T-helper 1 cell treated with Interleukin-12 subunit alpha and Interleukin-12 subunit beta and Interleukin-4 antibody, amounts not matched to agents 30 μg/mL and 1 μg/mL, for 36 hours (primary cell): ENCODE results near the gene KDM8.

Experiments used
- H3K27ac Mint-ChIP-seq: one replicate; pipeline ENCODE4 v1.8.0; 2021; ENCODE audit warnings: mild to moderate bottlenecking, mixed read lengths
- H3K27me3 Mint-ChIP-seq: one replicate; pipeline ENCODE4 v1.8.0; 2021; ENCODE audit warnings: low read depth, mixed read lengths
- H3K36me3 Mint-ChIP-seq: one replicate; pipeline ENCODE4 v1.8.0; 2021; ENCODE audit warnings: low read depth, mixed read lengths
- H3K4me1 Mint-ChIP-seq: one replicate; pipeline ENCODE4 v1.8.0; 2021; ENCODE audit warnings: low read depth, mixed read lengths
- H3K4me3 Mint-ChIP-seq: one replicate; pipeline ENCODE4 v1.8.0; 2021; ENCODE audit warnings: mild to moderate bottlenecking, moderate library complexity, mixed read lengths
- H3K9me3 Mint-ChIP-seq: one replicate; pipeline ENCODE4 v1.8.0; 2021; ENCODE audit warnings: mixed read lengths

KDM8 gene

DNA sequence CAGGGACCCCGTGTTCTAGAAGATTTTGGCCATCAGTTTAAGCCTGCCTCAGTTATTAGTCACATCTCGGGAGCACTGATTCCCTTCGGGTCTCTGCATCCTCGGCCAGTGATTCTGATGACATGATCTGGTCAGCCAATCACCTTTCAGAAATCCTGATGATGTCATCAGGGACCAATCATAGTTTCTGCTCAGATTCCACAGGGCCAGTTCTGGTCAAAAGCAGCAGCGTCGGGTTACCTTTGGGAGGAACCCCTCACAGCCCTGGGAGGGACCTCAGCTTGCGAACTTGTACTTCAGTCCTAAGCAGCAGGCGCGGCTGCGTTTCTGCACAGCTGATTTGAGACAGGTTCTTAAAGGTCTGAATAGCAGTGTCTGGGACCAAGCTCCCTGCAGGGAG lies 13.9 kb downstream of the KDM8 start:
- H3K27me3 Mint-ChIP-seq, result no peaks in the 10 kb centered on the region
- H3K4me1 Mint-ChIP-seq, result no peaks in the 10 kb centered on the region
- peaks cover 11% of the 10 kb centered on the region for H3K36me3 Mint-ChIP-seq
- H3K27ac Mint-ChIP-seq, result no peak overlapping the region
- H3K9me3 Mint-ChIP-seq, result no peaks in the 10 kb centered on the region
- no peak overlapping the region for H3K4me3 Mint-ChIP-seq

DNA sequence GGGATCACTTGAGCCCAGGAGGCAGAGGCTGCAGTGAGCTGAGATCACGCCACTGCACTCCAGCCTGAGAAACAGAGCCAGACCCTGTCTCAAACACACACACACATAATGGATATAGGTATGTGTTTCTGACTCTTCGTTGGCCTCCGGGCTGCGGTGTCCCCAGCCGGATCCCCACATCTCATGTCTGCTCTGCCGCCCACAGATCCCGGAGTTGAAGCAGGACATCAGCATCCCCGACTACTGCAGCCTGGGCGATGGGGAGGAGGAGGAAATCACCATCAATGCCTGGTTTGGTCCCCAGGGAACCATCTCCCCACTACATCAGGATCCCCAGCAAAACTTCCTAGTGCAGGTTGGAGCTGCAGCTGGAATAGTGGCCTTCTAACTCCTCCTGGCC lies 15.4 kb downstream of the KDM8 start:
- Mint-ChIP-seq H3K27me3 (no peaks in the 10 kb centered on the region), H3K36me3 (peaks cover 7% of the 10 kb centered on the region), H3K4me1 (no peaks in the 10 kb centered on the region), H3K4me3 (no peak overlapping the region), H3K27ac (no peak overlapping the region), H3K9me3 (no peaks in the 10 kb centered on the region)

DNA sequence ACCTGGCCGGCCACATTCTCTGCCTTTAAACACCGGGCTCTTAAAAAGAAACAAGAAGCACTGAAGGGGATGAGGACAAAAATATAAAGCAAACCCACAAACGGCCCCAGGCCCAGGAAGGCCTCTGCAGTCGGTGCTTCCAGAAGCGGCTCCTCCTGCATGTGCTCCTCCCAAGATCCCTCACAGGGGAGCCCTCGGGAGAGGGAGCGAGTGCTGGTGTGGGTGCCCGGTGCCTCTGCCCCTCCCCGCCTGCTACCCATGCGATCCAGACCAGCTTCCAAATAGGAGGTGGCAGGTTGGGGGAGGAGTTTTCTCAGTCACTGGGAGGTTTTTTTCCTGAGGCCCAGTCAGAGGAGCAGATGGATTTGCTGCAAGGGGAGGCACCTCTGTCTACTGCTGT lies 15.8 kb downstream of the KDM8 start:
- Mint-ChIP-seq H3K27ac (no peak overlapping the region), H3K4me1 (no peaks in the 10 kb centered on the region), H3K27me3 (no peaks in the 10 kb centered on the region), H3K9me3 (no peaks in the 10 kb centered on the region), H3K36me3 (peaks cover 9% of the 10 kb centered on the region), H3K4me3 (no peak overlapping the region)

DNA sequence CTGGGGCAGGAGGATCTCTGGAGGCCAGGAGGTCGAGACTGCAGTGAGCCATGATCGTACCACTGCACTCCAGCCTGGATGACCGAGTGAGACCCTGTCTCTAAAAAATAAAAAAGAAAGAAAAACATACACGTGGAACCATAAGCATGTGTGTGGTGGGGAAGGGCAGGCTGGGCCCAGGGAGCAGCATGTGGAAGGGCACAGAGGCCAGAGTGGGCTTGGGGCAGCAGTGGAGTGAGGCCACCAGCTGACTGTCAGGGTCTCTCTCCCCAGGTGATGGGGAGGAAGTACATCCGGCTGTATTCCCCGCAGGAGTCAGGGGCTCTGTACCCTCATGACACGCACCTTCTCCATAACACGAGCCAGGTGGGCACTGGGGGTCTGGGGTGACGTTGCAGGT lies 16.8 kb downstream of the KDM8 start:
- H3K4me3 Mint-ChIP-seq, result no peak overlapping the region
- H3K27me3 Mint-ChIP-seq, result no peaks in the 10 kb centered on the region
- H3K9me3 Mint-ChIP-seq, result no peaks in the 10 kb centered on the region
- no peak overlapping the region for H3K27ac Mint-ChIP-seq
- no peaks in the 10 kb centered on the region for H3K4me1 Mint-ChIP-seq
- peaks cover 4% of the 10 kb centered on the region for H3K36me3 Mint-ChIP-seq

DNA sequence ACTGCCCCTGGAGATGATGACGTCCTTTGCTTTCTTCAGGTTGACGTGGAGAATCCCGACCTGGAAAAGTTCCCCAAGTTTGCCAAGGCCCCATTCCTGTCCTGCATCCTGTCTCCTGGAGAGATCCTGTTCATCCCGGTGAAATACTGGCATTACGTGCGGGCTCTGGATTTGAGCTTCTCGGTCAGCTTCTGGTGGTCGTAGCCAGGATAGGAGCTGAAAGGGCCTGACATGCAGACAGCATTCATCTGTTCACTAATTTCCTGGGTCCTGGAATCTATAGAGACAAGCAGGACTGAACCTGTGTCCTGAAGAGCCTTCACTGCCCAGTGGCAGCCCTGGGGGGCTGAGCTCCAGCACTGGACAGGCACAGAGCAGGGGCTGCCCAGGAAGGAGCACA lies 17.2 kb downstream of the KDM8 start:
- H3K4me1 Mint-ChIP-seq, result no peaks in the 10 kb centered on the region
- H3K36me3 Mint-ChIP-seq, result peaks cover 3% of the 10 kb centered on the region
- no peaks in the 10 kb centered on the region for H3K9me3 Mint-ChIP-seq
- H3K27ac Mint-ChIP-seq, result no peak overlapping the region
- H3K4me3 Mint-ChIP-seq, result no peak overlapping the region
- no peaks in the 10 kb centered on the region for H3K27me3 Mint-ChIP-seq

DNA sequence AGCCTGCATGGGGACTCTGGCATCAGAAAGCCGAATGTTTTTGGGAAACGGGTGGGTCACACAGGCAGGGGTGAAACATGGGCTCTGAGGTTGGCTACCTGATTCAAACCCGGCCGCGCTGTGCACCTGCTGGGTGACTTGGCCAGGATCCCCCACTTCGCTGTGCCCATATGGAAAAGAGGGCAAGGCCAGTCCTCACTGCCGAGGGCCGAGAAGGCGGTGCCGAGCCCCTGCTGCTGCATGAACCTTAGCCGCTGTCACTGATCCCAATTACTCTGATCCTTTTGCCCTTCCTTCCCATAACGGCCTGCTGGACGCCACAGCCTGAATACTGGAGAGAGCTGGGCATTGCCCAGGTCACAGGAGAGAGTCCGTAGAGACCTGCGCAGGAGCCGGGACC lies 17.7 kb downstream of the KDM8 start:
- Mint-ChIP-seq H3K4me3 (no peak overlapping the region), H3K36me3 (peaks cover 3% of the 10 kb centered on the region), H3K27me3 (no peaks in the 10 kb centered on the region), H3K4me1 (peaks cover under 1% of the 10 kb centered on the region), H3K9me3 (no peaks in the 10 kb centered on the region), H3K27ac (no peak overlapping the region)

DNA sequence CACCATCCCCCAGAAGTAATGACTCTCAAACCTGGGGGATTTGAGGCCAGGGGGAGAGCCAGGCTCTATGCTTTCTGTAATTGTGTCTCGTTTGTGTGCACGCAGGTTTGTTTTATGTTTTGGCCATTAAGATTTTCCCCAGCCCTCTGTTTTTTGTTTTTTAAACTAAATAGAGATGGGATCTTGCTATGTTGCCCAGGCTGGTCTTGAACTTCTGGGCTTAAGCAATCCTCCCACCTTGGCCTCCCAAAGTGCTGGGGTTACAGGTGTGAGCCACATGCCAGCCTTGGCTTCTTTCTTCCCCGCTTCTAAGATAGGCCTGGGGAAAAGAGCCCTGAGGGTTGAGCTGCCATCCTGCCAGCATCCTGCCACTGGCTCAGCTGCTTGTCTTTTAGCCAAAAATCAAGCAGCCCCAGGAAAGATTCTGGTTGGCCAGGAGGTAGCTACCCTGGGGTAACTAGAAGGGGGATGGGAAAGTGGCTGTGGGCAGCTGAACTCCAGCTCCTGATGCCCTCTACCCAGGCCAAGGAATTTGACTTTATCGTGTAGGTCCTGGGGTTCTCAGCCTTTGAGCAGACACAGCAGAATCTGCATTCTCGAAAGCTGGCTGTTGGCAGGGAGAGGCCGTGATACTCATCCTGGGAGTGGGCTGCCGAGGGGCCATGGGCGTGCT lies 18.4 kb downstream of the KDM8 start:
- no peaks in the 10 kb centered on the region for H3K27me3 Mint-ChIP-seq
- H3K4me3 Mint-ChIP-seq, result no peak overlapping the region
- H3K9me3 Mint-ChIP-seq, result no peaks in the 10 kb centered on the region
- H3K27ac Mint-ChIP-seq, result no peak overlapping the region
- peaks cover 4% of the 10 kb centered on the region for H3K4me1 Mint-ChIP-seq
- H3K36me3 Mint-ChIP-seq, result peaks cover 6% of the 10 kb centered on the region

DNA sequence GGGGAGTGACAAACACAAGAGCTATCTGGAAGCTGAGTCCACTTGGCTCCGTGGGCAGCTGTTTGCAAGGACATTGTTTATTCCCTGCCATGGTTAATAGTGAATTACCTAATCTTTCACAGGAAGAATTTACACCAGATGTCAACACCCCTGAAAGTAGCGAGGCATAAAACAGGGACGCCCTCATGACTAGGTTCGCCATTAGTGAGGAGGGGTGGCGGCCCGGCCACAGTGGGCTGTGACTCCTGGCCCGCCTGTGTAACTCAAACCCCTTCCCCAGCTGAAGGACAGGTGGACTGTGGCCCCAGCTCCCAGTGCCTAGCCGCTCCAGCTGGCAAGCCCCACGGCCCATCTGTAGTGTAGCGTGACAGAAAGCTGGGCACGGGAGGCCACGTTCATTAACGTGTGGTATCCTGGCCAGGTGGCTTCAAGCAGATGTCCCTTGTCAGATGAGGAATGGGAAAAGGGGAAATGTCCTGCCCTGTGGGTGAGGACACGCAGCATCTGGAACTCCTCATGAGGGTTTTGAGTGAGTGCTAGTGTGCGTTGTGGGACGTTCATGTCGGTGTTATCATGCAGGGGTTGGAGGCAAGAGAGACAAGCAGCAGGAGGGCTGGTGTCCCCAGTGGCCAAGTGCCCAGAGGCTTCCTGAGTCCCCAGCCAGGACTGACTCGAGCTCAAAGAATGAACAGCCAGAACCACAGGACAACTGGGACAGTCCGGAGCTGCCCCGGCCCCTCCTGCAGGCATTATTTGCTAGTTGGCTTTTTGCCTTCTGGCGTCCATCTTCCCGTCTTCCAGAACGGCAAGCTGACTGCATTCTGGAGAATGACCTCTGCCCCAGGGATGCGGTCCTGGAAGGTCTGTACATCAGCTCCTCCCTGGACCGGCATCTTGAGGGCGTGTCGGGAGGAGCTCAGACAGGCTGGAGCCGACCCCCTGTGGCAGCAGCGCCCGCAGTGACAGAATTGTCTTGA lies 19.2 kb downstream of the KDM8 start:
- no peak overlapping the region for H3K27ac Mint-ChIP-seq
- no peaks in the 10 kb centered on the region for H3K9me3 Mint-ChIP-seq
- no peaks in the 10 kb centered on the region for H3K27me3 Mint-ChIP-seq
- H3K4me3 Mint-ChIP-seq, result no peak overlapping the region
- peaks cover 8% of the 10 kb centered on the region for H3K36me3 Mint-ChIP-seq
- H3K4me1 Mint-ChIP-seq, result peaks cover 4% of the 10 kb centered on the region

DNA sequence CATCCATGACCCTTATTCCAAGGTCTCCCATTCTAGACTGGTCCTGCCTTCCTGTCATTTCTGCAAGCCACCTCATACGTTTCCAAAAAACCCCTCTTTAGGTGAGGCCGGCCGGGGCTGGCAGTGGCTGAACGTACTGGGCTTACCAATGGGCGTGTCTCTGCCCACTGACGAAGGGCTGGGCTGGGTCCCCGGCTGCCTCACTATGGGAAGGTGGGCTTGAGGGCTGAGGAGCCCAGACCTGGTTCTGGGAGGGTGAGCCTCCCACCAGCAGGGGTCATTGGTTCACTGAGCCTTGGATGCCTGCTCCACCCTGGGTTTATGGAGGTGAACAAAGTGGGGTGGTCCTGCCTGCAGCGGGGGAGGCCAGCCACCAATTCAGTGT lies 19.9 kb downstream of the KDM8 start:
- H3K27me3 Mint-ChIP-seq, result no peaks in the 10 kb centered on the region
- no peak overlapping the region for H3K4me3 Mint-ChIP-seq
- H3K4me1 Mint-ChIP-seq, result peaks cover 4% of the 10 kb centered on the region
- H3K27ac Mint-ChIP-seq, result no peak overlapping the region
- H3K9me3 Mint-ChIP-seq, result no peaks in the 10 kb centered on the region
- peaks cover 8% of the 10 kb centered on the region for H3K36me3 Mint-ChIP-seq

DNA sequence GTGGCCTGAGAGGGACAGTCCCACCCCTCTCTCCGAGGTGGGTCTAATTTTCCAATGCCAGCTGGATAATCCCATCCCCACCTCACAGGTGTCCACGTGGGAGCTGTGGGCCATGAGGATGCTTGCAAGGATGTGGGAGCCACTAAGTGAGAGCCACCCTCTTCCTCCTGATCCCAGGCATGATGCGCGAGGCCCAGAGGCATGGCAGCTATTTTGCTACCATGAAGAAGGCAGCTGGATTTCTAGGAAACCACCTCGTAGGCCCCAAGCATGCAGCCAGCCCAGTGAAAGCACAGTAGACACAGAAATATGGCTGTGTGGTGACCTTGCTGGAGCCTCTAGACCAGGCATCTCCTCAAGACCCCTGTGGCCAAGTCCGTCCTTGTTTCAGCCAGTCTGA lies 20.4 kb downstream of the KDM8 start:
- H3K36me3 Mint-ChIP-seq, result peaks cover 8% of the 10 kb centered on the region
- H3K4me3 Mint-ChIP-seq, result no peak overlapping the region
- peaks cover 4% of the 10 kb centered on the region for H3K4me1 Mint-ChIP-seq
- H3K9me3 Mint-ChIP-seq, result no peaks in the 10 kb centered on the region
- H3K27me3 Mint-ChIP-seq, result no peaks in the 10 kb centered on the region
- no peak overlapping the region for H3K27ac Mint-ChIP-seq

DNA sequence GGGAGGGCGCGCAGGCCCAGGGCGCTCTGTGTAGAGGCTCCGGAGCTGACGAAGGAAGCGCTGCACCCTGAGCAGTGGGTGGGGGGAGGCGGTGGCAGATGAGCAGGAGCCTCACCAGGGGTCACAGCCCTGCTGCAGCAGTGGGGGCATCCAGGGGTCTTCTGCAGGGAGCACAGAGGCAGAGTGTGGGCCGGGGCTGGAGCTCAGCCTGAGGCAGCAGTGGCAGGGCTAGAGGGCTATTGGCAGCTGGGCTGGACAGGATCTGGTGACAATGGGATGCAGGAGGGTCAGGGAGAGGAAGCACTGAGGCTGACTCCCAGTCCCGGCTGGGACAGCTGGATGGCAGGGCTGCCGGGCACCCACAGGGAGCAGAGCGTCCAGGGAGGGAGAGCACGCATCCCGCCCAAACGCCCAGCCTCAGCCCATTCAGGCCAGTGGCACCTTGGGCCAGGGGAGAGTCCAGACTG lies 21.0 kb downstream of the KDM8 start:
- Mint-ChIP-seq H3K4me3 (no peak overlapping the region), H3K36me3 (peaks cover 12% of the 10 kb centered on the region), H3K27me3 (no peaks in the 10 kb centered on the region), H3K27ac (no peak overlapping the region), H3K4me1 (peaks cover 7% of the 10 kb centered on the region), H3K9me3 (no peaks in the 10 kb centered on the region)

DNA sequence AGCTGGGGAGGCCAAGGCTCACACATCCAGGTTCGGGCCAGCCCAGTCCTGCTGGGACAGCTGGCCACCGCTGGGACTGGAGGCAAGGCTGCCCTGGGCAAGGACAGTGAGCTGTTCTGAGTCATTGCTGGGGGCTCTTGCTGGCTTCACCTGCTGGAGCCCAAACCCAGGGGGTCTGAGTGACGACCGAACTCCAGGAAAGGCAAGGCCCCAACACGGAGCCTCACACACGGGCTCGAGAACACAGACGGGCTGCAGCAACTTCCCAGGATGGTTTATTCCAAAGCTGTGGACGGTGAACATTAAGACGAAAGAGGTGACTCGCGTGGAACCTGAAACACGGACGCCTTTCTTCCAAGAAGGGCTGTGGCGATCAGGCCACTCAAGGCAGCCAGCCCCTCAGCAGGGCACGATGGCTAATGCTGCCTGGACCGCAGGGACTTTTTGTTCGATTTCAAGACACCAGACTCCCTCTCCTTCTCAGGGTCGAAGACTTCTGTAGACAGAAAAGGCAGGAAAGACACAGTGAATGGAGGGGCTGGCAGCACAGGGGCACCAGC lies 21.5 kb downstream of the KDM8 start:
- peaks cover 12% of the 10 kb centered on the region for H3K36me3 Mint-ChIP-seq
- H3K27ac Mint-ChIP-seq, result no peak overlapping the region
- no peak overlapping the region for H3K4me3 Mint-ChIP-seq
- no peaks in the 10 kb centered on the region for H3K27me3 Mint-ChIP-seq
- H3K4me1 Mint-ChIP-seq, result peaks cover 10% of the 10 kb centered on the region
- no peaks in the 10 kb centered on the region for H3K9me3 Mint-ChIP-seq

DNA sequence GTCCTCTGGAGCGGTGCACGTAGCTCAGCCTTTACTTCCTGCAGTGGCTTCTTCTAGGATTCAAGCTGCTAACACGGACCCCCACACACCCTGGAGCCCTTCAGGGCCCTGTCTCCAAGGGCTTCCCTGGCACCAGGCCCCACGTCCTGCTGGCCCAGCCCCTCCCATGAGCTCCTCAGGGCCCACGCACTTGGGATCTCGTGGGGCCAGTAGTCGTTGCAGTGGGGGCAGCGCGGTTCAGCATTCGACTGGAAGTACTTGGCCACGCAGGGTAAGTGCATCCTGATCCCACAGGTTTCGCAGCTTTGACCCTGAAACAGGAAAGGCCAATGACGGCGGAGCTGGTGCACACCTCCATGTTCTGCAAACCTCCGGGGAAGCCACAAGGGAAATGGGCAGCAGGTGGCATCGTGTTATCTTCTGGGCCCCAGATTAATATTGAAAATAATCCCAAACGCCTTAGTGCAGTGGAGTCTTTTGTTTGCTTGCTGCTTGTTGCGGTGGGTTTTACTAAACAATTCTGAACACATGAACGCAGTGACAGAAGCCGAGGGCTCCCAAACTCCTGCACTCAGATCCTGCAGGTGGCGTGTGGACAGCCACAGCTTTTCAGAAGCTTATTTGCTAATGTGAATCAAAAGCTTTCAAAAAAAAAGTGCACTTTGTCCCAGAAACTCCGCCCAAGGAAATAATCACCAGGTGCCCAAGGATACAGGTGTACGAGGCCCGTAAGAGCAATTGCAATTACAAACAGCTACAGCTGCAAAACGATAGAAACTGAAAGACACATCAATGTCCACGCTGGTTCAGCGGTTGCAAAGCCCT lies 22.4 kb downstream of the KDM8 start:
- Mint-ChIP-seq H3K4me3 (no peak overlapping the region), H3K27me3 (no peaks in the 10 kb centered on the region), H3K4me1 (peaks cover 16% of the 10 kb centered on the region)

DNA sequence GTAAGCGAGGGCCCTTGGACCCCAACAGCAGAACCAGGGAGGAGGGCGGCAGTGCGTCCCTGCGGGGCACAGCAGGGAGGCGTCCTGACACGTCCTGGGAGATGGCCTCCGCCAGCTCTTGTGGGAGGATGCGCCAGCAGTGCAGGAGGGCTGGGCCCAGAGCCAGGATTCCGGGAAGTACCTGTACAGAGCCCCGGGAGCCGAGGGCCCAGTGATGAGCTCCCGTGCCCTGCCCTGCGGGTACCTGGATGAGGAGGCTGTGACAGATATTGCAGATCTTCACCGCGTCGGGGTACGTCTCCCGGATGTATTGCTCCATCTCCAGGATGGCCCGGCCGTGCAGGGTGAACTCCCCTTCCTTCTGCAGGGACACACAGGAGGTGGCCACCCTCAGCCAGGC lies 23.1 kb downstream of the KDM8 start:
- H3K4me1 Mint-ChIP-seq, result peaks cover 22% of the 10 kb centered on the region
- H3K27ac Mint-ChIP-seq, result no peak overlapping the region
- H3K27me3 Mint-ChIP-seq, result no peaks in the 10 kb centered on the region
- peaks cover 19% of the 10 kb centered on the region for H3K36me3 Mint-ChIP-seq
- no peak overlapping the region for H3K4me3 Mint-ChIP-seq
- no peaks in the 10 kb centered on the region for H3K9me3 Mint-ChIP-seq

More for the DNA sequence above, 22.4 kb downstream of the KDM8 start:
- peak overlapping the region; percentile 7 for H3K27ac Mint-ChIP-seq
- H3K9me3 Mint-ChIP-seq, result no peaks in the 10 kb centered on the region
- H3K36me3 Mint-ChIP-seq, result peaks cover 16% of the 10 kb centered on the region
